ENCODE results near the gene CORO2B. TPM values are rescaled to one million over a fixed set of nuclear protein-coding genes. Genes with fewer than 3 reads are reported as not detected.

Gene CORO2B
- total and polyA plus RNA-seq, 2 experiments from 2014 or later, result 1.6 to 4.6 TPM

- TF ChIP-seq, protein P1, sequence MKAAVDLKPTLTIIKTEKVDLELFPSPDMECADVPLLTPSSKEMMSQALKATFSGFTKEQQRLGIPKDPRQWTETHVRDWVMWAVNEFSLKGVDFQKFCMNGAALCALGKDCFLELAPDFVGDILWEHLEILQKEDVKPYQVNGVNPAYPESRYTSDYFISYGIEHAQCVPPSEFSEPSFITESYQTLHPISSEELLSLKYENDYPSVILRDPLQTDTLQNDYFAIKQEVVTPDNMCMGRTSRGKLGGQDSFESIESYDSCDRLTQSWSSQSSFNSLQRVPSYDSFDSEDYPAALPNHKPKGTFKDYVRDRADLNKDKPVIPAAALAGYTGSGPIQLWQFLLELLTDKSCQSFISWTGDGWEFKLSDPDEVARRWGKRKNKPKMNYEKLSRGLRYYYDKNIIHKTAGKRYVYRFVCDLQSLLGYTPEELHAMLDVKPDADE (IDR thresholded peaks at IDR 0.05), result no peak
- TF ChIP-seq JUNB (IDR thresholded peaks at IDR 0.05; ENCODE audit: unreplicated experiment), result no peak
- no peak for TF ChIP-seq POLR2AphosphoS5 (IDR thresholded peaks at IDR 0.05; ENCODE audit: low read depth)
- TF ChIP-seq, protein P2, sequence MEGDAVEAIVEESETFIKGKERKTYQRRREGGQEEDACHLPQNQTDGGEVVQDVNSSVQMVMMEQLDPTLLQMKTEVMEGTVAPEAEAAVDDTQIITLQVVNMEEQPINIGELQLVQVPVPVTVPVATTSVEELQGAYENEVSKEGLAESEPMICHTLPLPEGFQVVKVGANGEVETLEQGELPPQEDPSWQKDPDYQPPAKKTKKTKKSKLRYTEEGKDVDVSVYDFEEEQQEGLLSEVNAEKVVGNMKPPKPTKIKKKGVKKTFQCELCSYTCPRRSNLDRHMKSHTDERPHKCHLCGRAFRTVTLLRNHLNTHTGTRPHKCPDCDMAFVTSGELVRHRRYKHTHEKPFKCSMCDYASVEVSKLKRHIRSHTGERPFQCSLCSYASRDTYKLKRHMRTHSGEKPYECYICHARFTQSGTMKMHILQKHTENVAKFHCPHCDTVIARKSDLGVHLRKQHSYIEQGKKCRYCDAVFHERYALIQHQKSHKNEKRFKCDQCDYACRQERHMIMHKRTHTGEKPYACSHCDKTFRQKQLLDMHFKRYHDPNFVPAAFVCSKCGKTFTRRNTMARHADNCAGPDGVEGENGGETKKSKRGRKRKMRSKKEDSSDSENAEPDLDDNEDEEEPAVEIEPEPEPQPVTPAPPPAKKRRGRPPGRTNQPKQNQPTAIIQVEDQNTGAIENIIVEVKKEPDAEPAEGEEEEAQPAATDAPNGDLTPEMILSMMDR (conservative IDR thresholded peaks at IDR 0.05; ENCODE audit: low read depth in 2 of 2), result no peak
- no peak for TF ChIP-seq NANOG (IDR thresholded peaks at IDR 0.05; ENCODE audit: borderline replicate concordance)
These were observed 104.2 kb downstream of the CORO2B start (continued) for GRCh38 chr15:68683026-68683425.

DNA sequence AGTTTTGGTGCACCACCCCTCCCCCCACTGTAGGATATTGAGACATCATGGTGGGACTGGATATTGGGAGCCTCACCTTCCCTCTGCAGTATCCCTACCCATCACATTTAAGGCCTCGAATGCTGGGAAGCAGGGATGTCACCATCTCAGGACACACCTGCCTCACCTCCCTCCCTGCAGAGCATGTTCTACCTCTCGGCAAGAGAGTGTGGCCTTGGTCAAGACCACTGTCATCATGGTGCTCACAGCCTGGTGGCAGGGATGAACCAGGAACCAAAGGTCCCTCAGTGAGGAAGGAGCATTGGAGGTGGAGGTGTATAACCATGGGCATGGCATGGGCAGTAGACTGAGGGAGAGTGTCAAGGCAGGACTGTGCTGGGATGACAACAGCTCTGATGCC lies 104.8 kb downstream of the CORO2B start:
- no peak overlapping the region for H3K27ac Mint-ChIP-seq
- ATAC-seq (no peak), DNase-seq (ENCODE audit: low spot score) (no peak)
- peaks cover 6% of the 10 kb centered on the region; the same call in 1 of the 3 replicates for H3K4me1 Mint-ChIP-seq
- Histone ChIP-seq H3K36me3 (ENCODE audit: insufficient read depth) (no peaks in the 10 kb centered on the region), H3K27me3 (ENCODE audit: insufficient read depth) (no peaks in the 10 kb centered on the region), H3K4me2 (no peak overlapping the region), H3K79me2 (replicated peaks; ENCODE audit: insufficient read depth) (no peaks in the 10 kb centered on the region), H4K20me1 (replicated peaks; ENCODE audit: insufficient read depth) (no peaks in the 10 kb centered on the region), H3F3A (replicated peaks; ENCODE audit: low read depth) (no peaks in the 10 kb centered on the region), H3K4me1 (ENCODE audit: insufficient read depth) (no peaks in the 10 kb centered on the region), H3K9me2 (ENCODE audit: insufficient read depth) (no peaks in the 10 kb centered on the region), H3K27ac (ENCODE audit: low read depth) (no peak overlapping the region), H2AFZ (no peak overlapping the region), H3K4me3 (no peak overlapping the region)
- TF ChIP-seq, protein P3, sequence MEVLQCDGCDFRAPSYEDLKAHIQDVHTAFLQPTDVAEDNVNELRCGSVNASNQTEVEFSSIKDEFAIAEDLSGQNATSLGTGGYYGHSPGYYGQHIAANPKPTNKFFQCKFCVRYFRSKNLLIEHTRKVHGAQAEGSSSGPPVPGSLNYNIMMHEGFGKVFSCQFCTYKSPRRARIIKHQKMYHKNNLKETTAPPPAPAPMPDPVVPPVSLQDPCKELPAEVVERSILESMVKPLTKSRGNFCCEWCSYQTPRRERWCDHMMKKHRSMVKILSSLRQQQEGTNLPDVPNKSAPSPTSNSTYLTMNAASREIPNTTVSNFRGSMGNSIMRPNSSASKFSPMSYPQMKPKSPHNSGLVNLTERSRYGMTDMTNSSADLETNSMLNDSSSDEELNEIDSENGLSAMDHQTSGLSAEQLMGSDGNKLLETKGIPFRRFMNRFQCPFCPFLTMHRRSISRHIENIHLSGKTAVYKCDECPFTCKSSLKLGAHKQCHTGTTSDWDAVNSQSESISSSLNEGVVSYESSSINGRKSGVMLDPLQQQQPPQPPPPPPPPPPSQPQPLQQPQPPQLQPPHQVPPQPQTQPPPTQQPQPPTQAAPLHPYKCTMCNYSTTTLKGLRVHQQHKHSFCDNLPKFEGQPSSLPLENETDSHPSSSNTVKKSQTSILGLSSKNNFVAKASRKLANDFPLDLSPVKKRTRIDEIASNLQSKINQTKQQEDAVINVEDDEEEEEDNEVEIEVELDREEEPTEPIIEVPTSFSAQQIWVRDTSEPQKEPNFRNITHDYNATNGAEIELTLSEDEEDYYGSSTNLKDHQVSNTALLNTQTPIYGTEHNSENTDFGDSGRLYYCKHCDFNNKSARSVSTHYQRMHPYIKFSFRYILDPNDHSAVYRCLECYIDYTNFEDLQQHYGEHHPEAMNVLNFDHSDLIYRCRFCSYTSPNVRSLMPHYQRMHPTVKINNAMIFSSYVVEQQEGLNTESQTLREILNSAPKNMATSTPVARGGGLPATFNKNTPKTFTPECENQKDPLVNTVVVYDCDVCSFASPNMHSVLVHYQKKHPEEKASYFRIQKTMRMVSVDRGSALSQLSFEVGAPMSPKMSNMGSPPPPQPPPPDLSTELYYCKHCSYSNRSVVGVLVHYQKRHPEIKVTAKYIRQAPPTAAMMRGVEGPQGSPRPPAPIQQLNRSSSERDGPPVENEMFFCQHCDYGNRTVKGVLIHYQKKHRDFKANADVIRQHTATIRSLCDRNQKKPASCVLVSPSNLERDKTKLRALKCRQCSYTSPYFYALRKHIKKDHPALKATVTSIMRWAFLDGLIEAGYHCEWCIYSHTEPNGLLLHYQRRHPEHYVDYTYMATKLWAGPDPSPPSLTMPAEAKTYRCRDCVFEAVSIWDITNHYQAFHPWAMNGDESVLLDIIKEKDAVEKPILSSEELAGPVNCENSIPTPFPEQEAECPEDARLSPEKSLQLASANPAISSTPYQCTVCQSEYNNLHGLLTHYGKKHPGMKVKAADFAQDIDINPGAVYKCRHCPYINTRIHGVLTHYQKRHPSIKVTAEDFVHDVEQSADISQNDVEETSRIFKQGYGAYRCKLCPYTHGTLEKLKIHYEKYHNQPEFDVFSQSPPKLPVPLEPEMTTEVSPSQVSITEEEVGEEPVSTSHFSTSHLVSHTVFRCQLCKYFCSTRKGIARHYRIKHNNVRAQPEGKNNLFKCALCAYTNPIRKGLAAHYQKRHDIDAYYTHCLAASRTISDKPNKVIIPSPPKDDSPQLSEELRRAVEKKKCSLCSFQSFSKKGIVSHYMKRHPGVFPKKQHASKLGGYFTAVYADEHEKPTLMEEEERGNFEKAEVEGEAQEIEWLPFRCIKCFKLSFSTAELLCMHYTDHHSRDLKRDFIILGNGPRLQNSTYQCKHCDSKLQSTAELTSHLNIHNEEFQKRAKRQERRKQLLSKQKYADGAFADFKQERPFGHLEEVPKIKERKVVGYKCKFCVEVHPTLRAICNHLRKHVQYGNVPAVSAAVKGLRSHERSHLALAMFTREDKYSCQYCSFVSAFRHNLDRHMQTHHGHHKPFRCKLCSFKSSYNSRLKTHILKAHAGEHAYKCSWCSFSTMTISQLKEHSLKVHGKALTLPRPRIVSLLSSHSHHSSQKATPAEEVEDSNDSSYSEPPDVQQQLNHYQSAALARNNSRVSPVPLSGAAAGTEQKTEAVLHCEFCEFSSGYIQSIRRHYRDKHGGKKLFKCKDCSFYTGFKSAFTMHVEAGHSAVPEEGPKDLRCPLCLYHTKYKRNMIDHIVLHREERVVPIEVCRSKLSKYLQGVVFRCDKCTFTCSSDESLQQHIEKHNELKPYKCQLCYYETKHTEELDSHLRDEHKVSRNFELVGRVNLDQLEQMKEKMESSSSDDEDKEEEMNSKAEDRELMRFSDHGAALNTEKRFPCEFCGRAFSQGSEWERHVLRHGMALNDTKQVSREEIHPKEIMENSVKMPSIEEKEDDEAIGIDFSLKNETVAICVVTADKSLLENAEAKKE (CRISPR knock-in tag; IDR thresholded peaks at IDR 0.05), result no peak
- H3K4me3 Mint-ChIP-seq, result no peak overlapping the region
- no peaks in the 10 kb centered on the region for H3K9me3 Mint-ChIP-seq
- no peaks in the 10 kb centered on the region for H3K36me3 Mint-ChIP-seq (ENCODE audit: low read depth)
- H3K27me3 Mint-ChIP-seq (ENCODE audit: insufficient read depth, low read depth, poor library complexity), result peaks cover 5% of the 10 kb centered on the region

Data from GM23338 (cell line).